ENCODE data around the gene SLC25A36. TPM values are rescaled to one million over a fixed set of nuclear protein-coding genes. Genes with fewer than 3 reads are reported as not detected.
"Not testable (repeated sequence)": the region's sequence is repeated elsewhere in the genome, so short reads cannot be mapped to it uniquely, and the experiment has no call there.

The SLC25A36 gene
- polyA plus RNA-seq, 3 donors from 2014 or later, result 33.4 to 62.5 (median 46.4) TPM

- no peak overlapping the region for H3K4me3 Mint-ChIP-seq
- H3K9me3 Mint-ChIP-seq, result peaks cover 0 to 3% (median 0%) of the 10 kb centered on the region in 6 donors
- no peak overlapping the region for H3K27ac Mint-ChIP-seq
- no peaks in the 10 kb centered on the region for H3K27me3 Mint-ChIP-seq (ENCODE audit: low read depth in 3 of 3)
- no peaks in the 10 kb centered on the region for H3K4me1 Mint-ChIP-seq
- DNase-seq, result no peak
- H3K36me3 Mint-ChIP-seq, result peaks cover 0 to 19% (median 9%) of the 10 kb centered on the region in 3 donors
Observed at GRCh38 chr3:140980663-140981062, 39.0 kb downstream of the SLC25A36 start.

- H3K36me3 Mint-ChIP-seq; H3K4me3 Mint-ChIP-seq; H3K27ac Mint-ChIP-seq; H3K27me3 Mint-ChIP-seq (ENCODE audit: low read depth in 3 of 3); H3K9me3 Mint-ChIP-seq; H3K4me1 Mint-ChIP-seq; DNase-seq: not testable (repeated sequence)
Observed at GRCh38 chr3:140987792-140988191, 46.2 kb downstream of the SLC25A36 start.

GRCh38 chr3:140994316-140994715 is 52.7 kb downstream of the SLC25A36 start:
- Mint-ChIP-seq H3K4me1 (no peaks in the 10 kb centered on the region), H3K27me3 (ENCODE audit: low read depth in 3 of 3) (peaks cover 0 to 5% (median 3%) of the 10 kb centered on the region in 3 donors), H3K36me3 (no peaks in the 10 kb centered on the region), H3K27ac (no peak overlapping the region), H3K9me3 (peaks cover 0 to 6% (median under 1%) of the 10 kb centered on the region in 6 donors), H3K4me3 (no peak overlapping the region)
- no peak for DNase-seq

GRCh38 chr3:140994861-140995260 is 53.2 kb downstream of the SLC25A36 start:
- H3K4me3 Mint-ChIP-seq; H3K4me1 Mint-ChIP-seq; H3K27me3 Mint-ChIP-seq (ENCODE audit: low read depth in 3 of 3); H3K27ac Mint-ChIP-seq; H3K9me3 Mint-ChIP-seq; H3K36me3 Mint-ChIP-seq; DNase-seq: not testable (repeated sequence)

GRCh38 chr3:140995881-140996280 is 54.2 kb downstream of the SLC25A36 start:
- Mint-ChIP-seq H3K4me3 (no peak overlapping the region), H3K36me3 (no peaks in the 10 kb centered on the region), H3K4me1 (no peaks in the 10 kb centered on the region), H3K27ac (no peak overlapping the region), H3K9me3 (peaks cover 0 to 6% (median 0%) of the 10 kb centered on the region in 6 donors), H3K27me3 (ENCODE audit: low read depth in 3 of 3) (peaks cover 0 to 5% (median 3%) of the 10 kb centered on the region in 3 donors)
- no peak for DNase-seq

GRCh38 chr3:141000027-141000663 is 58.5 kb downstream of the SLC25A36 start:
- H3K9me3 Mint-ChIP-seq, result no peaks in the 10 kb centered on the region
- no peaks in the 10 kb centered on the region for H3K4me1 Mint-ChIP-seq
- no peak overlapping the region for H3K4me3 Mint-ChIP-seq
- H3K27ac Mint-ChIP-seq, result no peak overlapping the region
- H3K36me3 Mint-ChIP-seq, result no peaks in the 10 kb centered on the region
- peaks cover 0 to 6% (median 4%) of the 10 kb centered on the region in 3 donors for H3K27me3 Mint-ChIP-seq (ENCODE audit: low read depth in 3 of 3)
- peak; percentile 35 to 52 (median 42) for DNase-seq

GRCh38 chr3:141000686-141001085 is 59.0 kb downstream of the SLC25A36 start:
- H3K27ac Mint-ChIP-seq, result no peak overlapping the region
- peaks cover 2 to 6% (median 6%) of the 10 kb centered on the region in 3 donors for H3K27me3 Mint-ChIP-seq (ENCODE audit: low read depth in 3 of 3)
- no peak overlapping the region for H3K4me3 Mint-ChIP-seq
- H3K4me1 Mint-ChIP-seq, result no peaks in the 10 kb centered on the region
- no peaks in the 10 kb centered on the region for H3K9me3 Mint-ChIP-seq
- no peaks in the 10 kb centered on the region for H3K36me3 Mint-ChIP-seq
- no peak for DNase-seq

GRCh38 chr3:141006344-141006743 is 64.7 kb downstream of the SLC25A36 start:
- peaks cover 4 to 11% (median 6%) of the 10 kb centered on the region in 3 donors for H3K27me3 Mint-ChIP-seq (ENCODE audit: low read depth in 3 of 3)
- H3K4me3 Mint-ChIP-seq, result no peak overlapping the region
- peaks cover under 1 to 2% of the 10 kb centered on the region in 2 donors for H3K4me1 Mint-ChIP-seq
- DNase-seq, result no peak
- no peaks in the 10 kb centered on the region for H3K36me3 Mint-ChIP-seq
- H3K9me3 Mint-ChIP-seq, result no peaks in the 10 kb centered on the region
- H3K27ac Mint-ChIP-seq, result no peak overlapping the region

GRCh38 chr3:141009496-141009895 is 67.9 kb downstream of the SLC25A36 start:
- DNase-seq, result no peak
- Mint-ChIP-seq H3K27me3 (ENCODE audit: low read depth in 3 of 3) (peaks cover 4 to 11% (median 6%) of the 10 kb centered on the region in 3 donors), H3K27ac (no peak overlapping the region), H3K9me3 (no peaks in the 10 kb centered on the region), H3K4me3 (no peak overlapping the region), H3K36me3 (no peaks in the 10 kb centered on the region), H3K4me1 (peaks cover 2 to 5% of the 10 kb centered on the region in 2 donors)

GRCh38 chr3:141011232-141011996 is 69.8 kb downstream of the SLC25A36 start:
- Mint-ChIP-seq H3K9me3 (no peaks in the 10 kb centered on the region), H3K27me3 (ENCODE audit: low read depth in 3 of 3) (peaks cover 3 to 11% (median 6%) of the 10 kb centered on the region in 3 donors)

GRCh38 chr3:141011997-141012262 is 70.3 kb downstream of the SLC25A36 start:
- Mint-ChIP-seq H3K27me3 (ENCODE audit: low read depth in 3 of 3) (peaks cover 5 to 11% (median 7%) of the 10 kb centered on the region in 3 donors), H3K36me3 (no peaks in the 10 kb centered on the region), H3K4me1 (peaks cover 9 to 16% of the 10 kb centered on the region in 2 donors), H3K27ac (no peak overlapping the region), H3K9me3 (no peaks in the 10 kb centered on the region), H3K4me3 (no peak overlapping the region)
- no peak for DNase-seq

More at GRCh38 chr3:141011232-141011996, 69.8 kb downstream of the SLC25A36 start:
- Mint-ChIP-seq H3K27ac (no peak overlapping the region), H3K4me3 (no peak overlapping the region), H3K36me3 (no peaks in the 10 kb centered on the region), H3K4me1 (peaks cover 6 to 11% of the 10 kb centered on the region in 2 donors)
- peak; percentile 59 to 65 (median 63) for DNase-seq

- peaks cover 15 to 22% of the 10 kb centered on the region in 2 donors for H3K4me1 Mint-ChIP-seq
- no peak overlapping the region for H3K4me3 Mint-ChIP-seq
- H3K27me3 Mint-ChIP-seq (ENCODE audit: low read depth in 3 of 3), result peaks cover 9 to 12% (median 11%) of the 10 kb centered on the region in 3 donors
- no peaks in the 10 kb centered on the region for H3K9me3 Mint-ChIP-seq
- peak overlapping the region in 1 of 6 donors; percentile 57 for H3K27ac Mint-ChIP-seq
- no peaks in the 10 kb centered on the region for H3K36me3 Mint-ChIP-seq
- no peak for DNase-seq
Observed at GRCh38 chr3:141012571-141012970, 70.9 kb downstream of the SLC25A36 start.

GRCh38 chr3:141015481-141015880 is 73.8 kb downstream of the SLC25A36 start:
- Mint-ChIP-seq H3K27ac (peak overlapping the region in 1 of 6 donors; percentile 66), H3K4me3 (peak overlapping the region in 2 of 5 donors; percentile 21 to 52), H3K4me1 (peaks cover 27 to 43% of the 10 kb centered on the region in 2 donors), H3K36me3 (no peaks in the 10 kb centered on the region), H3K9me3 (no peaks in the 10 kb centered on the region), H3K27me3 (ENCODE audit: low read depth in 3 of 3) (peaks cover 7 to 15% (median 11%) of the 10 kb centered on the region in 3 donors)
- no peak for DNase-seq
